Measurements from ENCODE around the gene MTRR. TPM values are rescaled to one million over a fixed set of nuclear protein-coding genes. Genes with fewer than 3 reads are reported as not detected.

MTRR gene
- total RNA-seq, 1 experiment from 2014 or later = 46.9 TPM

- no peak for TF ChIP-seq E2F4 (CRISPR knock-in tag; IDR thresholded peaks at IDR 0.05; ENCODE audit: borderline replicate concordance, low read depth)
- TF ChIP-seq HMGA2 (CRISPR knock-in tag; IDR thresholded peaks at IDR 0.05) = no peak
- TF ChIP-seq FOXP4 (CRISPR knock-in tag; IDR thresholded peaks at IDR 0.05) = no peak
- TF ChIP-seq AFF4 (CRISPR knock-in tag; IDR thresholded peaks at IDR 0.05; ENCODE audit: borderline replicate concordance) = no peak
- TF ChIP-seq NFATC4 (CRISPR knock-in tag; IDR thresholded peaks at IDR 0.05) = no peak
- TF ChIP-seq ZNF425 (CRISPR knock-in tag; conservative IDR thresholded peaks at IDR 0.05) = no peak
- no peak for TF ChIP-seq SOX15 (CRISPR knock-in tag; IDR thresholded peaks at IDR 0.05)
- no peak for TF ChIP-seq IRF2 (CRISPR knock-in tag; IDR thresholded peaks at IDR 0.05; ENCODE audit: borderline replicate concordance, low read depth)
- no peak for TF ChIP-seq MYBL2 (CRISPR knock-in tag; IDR thresholded peaks at IDR 0.05)
- TF ChIP-seq SP1 (CRISPR knock-in tag; conservative IDR thresholded peaks at IDR 0.05) = no peak
- no peak for TF ChIP-seq CREM (CRISPR knock-in tag; IDR thresholded peaks at IDR 0.05)
These were observed 25.5 kb downstream of the MTRR start (continued) for GRCh38 chr5:7894439-7894838.

GRCh38 chr5:7894860-7895259, 25.9 kb downstream of the MTRR start:
- H3K27me3 Mint-ChIP-seq (ENCODE audit: low read depth) = no peaks in the 10 kb centered on the region
- peaks cover 75% of the 10 kb centered on the region for H3K36me3 Mint-ChIP-seq
- no peaks in the 10 kb centered on the region for H3K9me3 Mint-ChIP-seq
- ChIA-PET CTCF (no interaction called here), POLR2A (no interaction called here)
- no peak overlapping the region for H3K4me3 Mint-ChIP-seq
- no peak for ATAC-seq
- H3K4me1 Mint-ChIP-seq = no peaks in the 10 kb centered on the region
- no peak overlapping the region for H3K27ac Mint-ChIP-seq
- DNase-seq (ENCODE audit: low spot score) = no peak
- TF ChIP-seq GABPB1 (CRISPR knock-in tag; IDR thresholded peaks at IDR 0.05) (no peak), ZSCAN18 (CRISPR knock-in tag; IDR thresholded peaks at IDR 0.05) (no peak), TEAD4 (CRISPR knock-in tag; IDR thresholded peaks at IDR 0.05) (no peak), USF1 (CRISPR knock-in tag; IDR thresholded peaks at IDR 0.05) (no peak), ATF2 (CRISPR knock-in tag; IDR thresholded peaks at IDR 0.05; ENCODE audit: borderline replicate concordance, low read depth) (no peak), ATF3 (CRISPR knock-in tag; conservative IDR thresholded peaks at IDR 0.05) (no peak), PRDM15 (CRISPR knock-in tag; IDR thresholded peaks at IDR 0.05) (no peak), CREM (CRISPR knock-in tag; IDR thresholded peaks at IDR 0.05) (no peak), ZNF317 (CRISPR knock-in tag; IDR thresholded peaks at IDR 0.05; ENCODE audit: borderline replicate concordance, low read depth) (no peak), JAZF1 (CRISPR knock-in tag; IDR thresholded peaks at IDR 0.05) (no peak)

All from WTC11 (cell line).